GM18511 (cell line): ENCODE results near the gene ZFHX3.
"Not testable (repeated sequence)": the region's sequence is repeated elsewhere in the genome, so short reads cannot be mapped to it uniquely, and the experiment has no call there.

Source experiments
- ATAC-seq: cut with Tn5 transposase; IDR thresholded peaks from one replicate; pipeline ENCODE4 v1.9.1; 2021; ENCODE audit warnings: mild to moderate bottlenecking, moderate library complexity; ENCODE audit not compliant: unreplicated experiment

ZFHX3 gene

DNA sequence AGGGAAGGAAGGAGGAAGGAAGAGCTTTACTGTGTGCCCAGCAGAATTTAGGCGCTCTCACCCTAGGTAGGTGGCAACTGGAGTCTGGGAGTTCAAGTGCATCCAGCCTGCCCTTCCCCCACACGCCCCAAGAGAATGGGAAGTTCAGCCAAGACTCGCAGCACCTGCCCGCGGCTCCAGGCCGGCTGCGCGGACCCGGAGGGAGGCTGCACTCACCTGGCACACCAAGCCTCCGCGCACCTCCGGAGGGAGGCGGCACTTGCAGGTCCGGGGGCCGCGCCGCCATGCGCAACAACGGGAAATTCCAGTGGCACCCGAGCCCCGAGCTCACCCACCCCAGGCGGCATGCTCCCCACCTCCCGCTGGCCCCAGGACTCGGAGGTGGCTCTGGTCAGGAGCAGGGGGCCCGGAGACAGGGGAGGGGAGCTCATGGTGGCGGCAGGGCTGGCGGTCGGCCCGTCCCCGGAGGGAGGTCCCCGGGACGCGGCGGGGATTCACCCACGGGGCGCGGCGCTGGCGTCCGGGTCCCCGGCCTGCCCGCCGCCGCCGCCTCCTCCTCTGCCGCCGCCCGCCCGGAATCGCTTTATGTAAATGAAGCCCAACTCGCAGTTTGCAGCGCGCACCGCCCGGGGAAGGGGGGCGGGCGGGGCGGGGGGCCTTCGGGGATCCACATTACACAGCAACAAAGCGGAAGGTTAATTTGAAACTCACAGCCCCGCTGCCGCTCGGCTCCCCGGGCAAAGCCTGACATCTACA lies at the start of gene ZFHX3:
Gene ZFHX3 (minus strand): TSS at position 593 of the 756 bp plus-strand sequence. CDS start 87,983 bp downstream, outside the sequence.
- peak; percentile 84 for ATAC-seq

DNA sequence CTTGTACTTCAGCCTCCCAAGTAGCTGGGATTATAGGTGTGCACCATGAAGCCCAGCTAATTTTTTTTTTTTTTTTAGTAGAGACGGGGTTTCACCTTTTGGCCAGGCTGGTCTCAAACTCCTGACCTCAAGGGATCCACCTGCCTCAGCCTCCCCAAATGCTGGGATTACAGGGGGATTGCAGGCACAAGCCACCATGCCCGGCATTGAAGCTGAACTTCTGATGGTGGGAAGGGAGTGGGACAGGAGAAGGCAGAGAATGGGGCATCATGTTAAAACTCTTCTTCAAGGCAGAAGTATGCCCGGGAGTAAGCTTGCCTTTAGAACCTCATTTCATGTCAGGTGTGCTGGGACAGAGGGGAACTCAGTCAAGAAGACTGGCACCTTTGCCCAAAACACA lies 48.6 kb upstream of the ZFHX3 start:
- no peak for ATAC-seq

- ATAC-seq: no peak
Measured at GRCh38 chr16:73095885-73096421, 48.0 kb upstream of the ZFHX3 start.

DNA sequence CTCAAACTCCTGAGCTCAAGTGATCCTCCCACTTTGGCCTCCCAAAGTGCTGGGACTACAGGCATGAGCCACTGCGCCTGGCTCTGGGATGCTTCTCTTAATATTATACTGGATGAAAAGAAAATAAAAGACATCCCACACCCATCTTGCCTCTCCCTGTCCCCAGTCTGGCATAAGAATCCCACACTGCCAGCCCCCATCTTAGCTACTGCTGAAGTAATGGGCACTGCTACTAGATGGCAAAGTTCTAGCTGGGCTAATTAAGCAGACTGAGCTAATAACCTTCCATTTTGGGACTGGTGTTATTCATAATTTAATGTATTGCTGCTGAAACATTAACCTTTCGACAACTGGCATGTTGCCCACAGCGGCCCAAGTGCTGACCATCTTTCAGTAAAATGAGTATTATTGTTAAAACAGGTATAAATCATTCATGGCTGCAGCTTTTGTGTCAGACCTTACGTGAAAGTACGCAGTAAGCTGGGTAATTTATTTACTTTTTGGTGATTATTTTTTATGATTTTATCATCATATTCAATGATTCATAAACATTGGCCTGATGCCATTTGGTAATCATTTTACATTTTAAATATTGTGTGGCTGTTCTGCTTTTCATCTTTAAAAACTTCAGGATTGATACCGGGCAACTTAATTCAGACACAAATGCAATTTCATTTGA lies 47.4 kb upstream of the ZFHX3 start:
- no peak for ATAC-seq

DNA sequence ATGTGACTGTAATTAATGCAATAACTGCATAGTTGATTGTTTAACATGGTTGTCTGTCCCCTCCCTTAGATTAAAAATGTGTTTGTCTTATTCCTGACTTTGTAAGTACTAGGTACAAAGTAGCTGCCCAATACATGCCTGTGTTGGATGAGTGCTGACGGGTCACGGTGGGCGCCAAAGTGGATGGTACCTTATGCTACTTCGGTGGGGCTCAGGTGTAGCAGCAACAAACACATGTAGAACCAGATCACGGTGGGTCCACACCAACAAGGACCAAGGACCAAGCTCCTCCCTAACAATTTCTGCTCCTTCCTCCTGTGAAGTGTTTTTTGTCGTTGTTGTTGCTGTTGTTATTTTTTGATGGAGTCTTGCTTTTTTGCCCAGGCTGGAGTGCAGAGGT lies 46.4 kb upstream of the ZFHX3 start:
- ATAC-seq: no peak

- ATAC-seq: no peak
Measured at GRCh38 chr16:73093146-73094144, 45.5 kb upstream of the ZFHX3 start.

- ATAC-seq: no peak
Measured at GRCh38 chr16:73092236-73092781, 44.4 kb upstream of the ZFHX3 start.

GRCh38 chr16:73091174-73091573 lies 43.2 kb upstream of the ZFHX3 start:
- ATAC-seq: no peak

- ATAC-seq: no peak
Measured at GRCh38 chr16:73089420-73089819, 41.5 kb upstream of the ZFHX3 start.

GRCh38 chr16:73086108-73086507 lies 38.2 kb upstream of the ZFHX3 start:
- no peak for ATAC-seq

GRCh38 chr16:73083271-73083670 lies 35.3 kb upstream of the ZFHX3 start:
- no peak for ATAC-seq

- ATAC-seq: not testable (repeated sequence)
Measured at GRCh38 chr16:73082634-73083051, 34.7 kb upstream of the ZFHX3 start.

- no peak for ATAC-seq
Measured at GRCh38 chr16:73080931-73081330, 33.0 kb upstream of the ZFHX3 start.

DNA sequence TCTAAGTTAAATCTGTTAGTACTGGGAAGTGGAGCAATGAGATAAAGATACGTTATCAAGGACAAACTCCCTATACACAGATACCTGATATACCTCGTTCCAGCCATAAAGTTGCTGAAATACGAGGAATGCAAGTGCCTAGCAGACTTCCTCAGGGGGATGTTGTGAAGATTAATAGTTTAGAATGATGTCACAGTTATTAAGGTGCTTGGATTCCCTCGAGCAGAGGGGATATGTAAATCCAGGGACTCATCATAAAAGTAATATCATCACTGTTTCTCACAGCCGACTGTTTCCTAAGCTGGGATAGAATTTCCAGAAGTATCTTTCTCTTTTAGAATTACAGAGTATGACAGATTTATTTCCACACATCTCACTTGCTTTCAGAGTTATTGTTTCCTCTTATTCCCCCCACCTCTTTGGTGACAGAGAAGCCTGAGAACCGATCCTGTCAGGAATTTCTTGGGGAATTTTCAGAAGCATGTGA lies 28.4 kb upstream of the ZFHX3 start:
- no peak for ATAC-seq

GRCh38 chr16:73074382-73074781 lies 26.5 kb upstream of the ZFHX3 start:
- no peak for ATAC-seq

DNA sequence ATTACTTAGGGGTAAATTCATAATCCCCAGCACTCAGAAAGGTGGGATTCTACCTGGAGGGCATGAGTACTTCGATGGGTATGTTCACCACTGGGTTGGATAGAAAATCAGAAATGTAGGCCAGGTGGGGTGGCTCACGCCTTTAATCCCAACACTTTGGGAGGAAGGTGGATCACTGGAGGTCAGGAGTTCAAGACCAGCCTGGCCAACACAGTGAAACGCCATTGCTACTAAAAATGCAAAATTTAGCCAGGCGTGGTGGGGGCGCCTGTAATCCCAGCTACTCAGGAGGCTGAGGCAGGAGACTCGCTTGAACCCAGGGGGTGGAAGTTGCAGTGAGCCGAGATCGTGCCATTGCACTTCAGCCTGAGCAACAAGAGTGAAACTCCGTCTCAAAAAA lies 24.1 kb upstream of the ZFHX3 start:
- ATAC-seq: not testable (repeated sequence)

DNA sequence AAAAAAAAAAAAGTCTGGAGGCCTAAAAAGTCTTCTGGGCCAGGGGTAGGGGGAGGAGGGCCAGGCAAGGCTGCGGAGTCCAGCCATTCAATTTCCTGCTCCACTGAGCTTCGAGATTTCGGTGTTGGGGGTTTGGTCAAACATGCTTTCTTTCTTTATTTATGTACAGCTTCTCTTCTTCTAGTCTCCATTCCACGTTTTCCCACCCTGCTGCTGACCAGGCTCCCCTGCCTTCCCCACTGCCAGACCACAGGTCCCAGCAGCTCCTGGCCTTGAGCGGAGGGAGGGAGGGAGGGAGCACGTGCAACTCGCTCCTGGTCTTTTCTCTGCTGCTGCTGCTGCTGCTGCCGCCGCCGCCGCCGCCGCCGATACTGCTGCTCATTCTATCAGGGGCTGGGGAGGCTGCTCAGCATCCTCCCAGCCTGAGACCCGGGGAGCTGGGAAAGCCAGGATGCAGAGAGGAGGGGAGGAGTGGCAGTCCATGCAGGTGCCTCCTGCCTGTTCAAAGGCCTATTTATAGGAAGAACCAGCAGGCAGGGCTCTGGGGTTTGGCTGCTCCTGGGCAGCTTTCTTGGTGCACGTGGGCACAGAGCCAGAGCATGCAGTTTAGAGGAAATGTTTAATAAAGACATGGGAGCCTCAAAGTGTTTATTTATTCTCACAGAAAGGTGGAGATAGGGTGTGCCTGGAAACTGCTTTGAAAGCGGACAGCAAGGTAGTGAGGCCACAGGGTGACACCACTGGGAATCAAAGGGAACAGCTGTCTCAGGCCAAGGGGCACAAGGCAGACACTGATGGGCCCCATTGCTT lies 23.4 kb upstream of the ZFHX3 start:
- ATAC-seq: no peak

DNA sequence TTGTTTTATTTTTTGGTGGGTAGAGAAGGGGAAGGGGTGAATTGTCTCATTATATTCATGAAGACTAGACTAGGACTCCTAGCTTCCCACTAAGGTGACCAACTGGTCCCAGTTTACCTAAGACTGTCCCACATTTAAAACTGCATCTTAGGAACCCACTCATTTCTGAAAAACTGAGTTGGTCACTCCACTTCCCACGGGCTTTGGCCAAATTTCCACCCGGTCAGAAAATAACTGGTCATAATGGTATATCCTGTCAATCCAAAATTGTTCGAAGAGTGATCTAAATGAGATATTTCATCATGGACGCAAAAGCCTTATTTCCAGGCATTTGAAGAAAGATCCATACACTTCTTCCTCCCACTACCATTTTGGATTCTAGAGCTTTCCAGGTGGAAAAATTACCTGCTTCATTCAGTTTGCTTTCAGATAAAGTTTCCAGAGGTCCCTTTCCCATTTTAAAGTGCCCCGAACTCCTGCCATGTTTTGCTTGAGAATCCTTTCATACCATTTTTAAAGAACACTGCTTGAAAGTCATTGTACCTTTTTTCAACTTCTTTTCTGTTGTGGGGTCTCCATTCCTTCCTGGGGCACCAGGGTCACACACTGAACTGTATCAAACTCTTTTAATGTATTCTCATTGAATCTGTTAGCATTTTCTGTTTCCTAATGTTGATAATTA lies 21.8 kb upstream of the ZFHX3 start:
- ATAC-seq: no peak
